MG63 (cell line): ENCODE data around the gene NUFIP1. TPM values are rescaled to one million over a fixed set of nuclear protein-coding genes. Genes with fewer than 3 reads are reported as not detected.
"Not testable (repeated sequence)": the region's sequence is repeated elsewhere in the genome, so short reads cannot be mapped to it uniquely, and the experiment has no call there.

ENCODE experiments used
- DNase-seq: peaks from one replicate; pipeline ENCODE4 v3.0.0-alpha.2; 2020
- H3K27me3 ChIP-seq: fragments of 250-450 bp; sonication (Bioruptor Pico); 2 replicates; pipeline ENCODE4 v1.5.1; 2020; ENCODE audit warnings: mild to moderate bottlenecking, moderate library complexity
- H3K36me3 ChIP-seq: fragments of 250-450 bp; sonication (Bioruptor Pico); 2 replicates; pipeline ENCODE4 v1.5.1; 2020; ENCODE audit warnings: mild to moderate bottlenecking, moderate library complexity
- H3K4me3 ChIP-seq: fragments of 250-450 bp; sonication (Bioruptor Pico); 2 replicates; pipeline ENCODE4 v1.5.1; 2020; ENCODE audit warnings: mild to moderate bottlenecking, moderate library complexity
- H3K9me3 ChIP-seq: fragments of 250-450 bp; sonication (Bioruptor Pico); 2 replicates; pipeline ENCODE4 v1.5.1; 2020; ENCODE audit warnings: mild to moderate bottlenecking, moderate library complexity
- total RNA-seq: library from RNA; depleted of rRNA; stranded (reverse); fragments of >200 nt; shearing (Covaris generic); gene quantifications from 2 replicates; pipeline ENCODE4 v1.2.3, GENCODE V29; 2014; ENCODE audit warnings: low replicate concordance; rRNA removed

Gene NUFIP1
- total RNA-seq, 1 experiment from 2014 or later = 6.7 TPM

DNA sequence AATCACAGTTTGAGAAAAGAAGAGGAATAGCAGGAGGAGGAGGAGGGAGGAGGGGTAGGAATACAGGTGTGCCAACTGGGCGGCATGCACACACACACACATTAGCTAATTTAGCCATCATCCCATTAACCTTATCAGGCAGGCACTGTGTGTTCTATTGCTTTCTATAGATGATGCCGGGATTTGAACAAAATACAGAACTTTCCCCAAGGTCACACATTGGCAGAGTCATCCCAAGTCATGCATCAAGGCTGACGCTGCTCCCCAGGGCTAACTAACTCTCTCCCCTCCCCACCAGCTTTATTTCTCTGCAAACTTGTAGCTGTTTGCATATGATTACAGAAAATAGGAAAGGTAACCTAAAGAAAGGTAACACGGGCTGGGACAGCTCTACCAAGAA, 83.0 kb downstream of the NUFIP1 start:
- DNase-seq = no peak
- Histone ChIP-seq H3K36me3 (no peaks in the 10 kb centered on the region), H3K9me3 (0 out of 2 replicates have a peak, but pooled peaks cover under 1% of the 10 kb centered on the region), H3K4me3 (no peak overlapping the region), H3K27me3 (no peaks in the 10 kb centered on the region)

DNA sequence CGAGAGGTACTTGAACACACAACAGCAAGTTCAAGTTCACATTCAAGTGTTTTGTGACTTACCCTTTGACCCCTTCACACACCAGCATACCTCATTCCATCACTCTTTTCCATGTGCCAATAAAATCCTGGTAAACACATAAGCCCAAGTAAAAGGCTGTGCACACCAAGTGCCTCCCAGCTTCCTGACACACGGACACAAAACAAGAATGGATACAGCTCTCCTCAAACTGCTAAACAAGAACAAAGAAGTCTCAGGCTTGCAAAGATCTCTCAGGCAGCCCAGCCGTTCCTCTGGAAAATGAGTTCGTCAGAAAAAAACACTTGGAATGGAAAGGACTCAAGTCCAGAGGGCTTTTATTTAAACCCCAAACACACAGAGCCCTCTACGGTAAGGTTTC, 83.7 kb downstream of the NUFIP1 start:
- Histone ChIP-seq H3K27me3 (no peaks in the 10 kb centered on the region), H3K9me3 (no peaks in the 10 kb centered on the region), H3K36me3 (no peaks in the 10 kb centered on the region), H3K4me3 (no peak overlapping the region)
- DNase-seq = no peak

DNA sequence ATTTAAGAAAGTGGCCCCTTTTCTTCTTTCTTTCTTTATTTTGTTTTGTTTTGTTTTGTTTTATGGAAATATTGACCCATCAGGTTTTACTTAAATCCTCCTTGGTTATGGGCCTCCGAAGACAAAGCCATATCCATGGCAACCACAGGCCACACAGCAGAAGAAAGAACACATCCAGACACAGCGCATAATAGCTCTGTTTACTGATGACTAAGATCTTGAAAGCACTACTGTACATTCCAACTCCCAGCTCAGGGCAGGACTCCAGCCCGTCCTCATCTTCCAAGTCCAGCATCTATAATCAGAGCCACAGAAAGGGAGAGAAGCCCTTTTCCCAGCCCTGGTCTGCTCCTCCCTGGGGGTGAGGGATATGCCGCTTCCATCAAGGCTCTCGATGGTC, 84.3 kb downstream of the NUFIP1 start:
- H3K27me3 ChIP-seq = no peaks in the 10 kb centered on the region
- H3K36me3 ChIP-seq = no peaks in the 10 kb centered on the region
- no peak overlapping the region for H3K4me3 ChIP-seq
- peak; percentile 89 for DNase-seq
- H3K9me3 ChIP-seq = no peaks in the 10 kb centered on the region

DNA sequence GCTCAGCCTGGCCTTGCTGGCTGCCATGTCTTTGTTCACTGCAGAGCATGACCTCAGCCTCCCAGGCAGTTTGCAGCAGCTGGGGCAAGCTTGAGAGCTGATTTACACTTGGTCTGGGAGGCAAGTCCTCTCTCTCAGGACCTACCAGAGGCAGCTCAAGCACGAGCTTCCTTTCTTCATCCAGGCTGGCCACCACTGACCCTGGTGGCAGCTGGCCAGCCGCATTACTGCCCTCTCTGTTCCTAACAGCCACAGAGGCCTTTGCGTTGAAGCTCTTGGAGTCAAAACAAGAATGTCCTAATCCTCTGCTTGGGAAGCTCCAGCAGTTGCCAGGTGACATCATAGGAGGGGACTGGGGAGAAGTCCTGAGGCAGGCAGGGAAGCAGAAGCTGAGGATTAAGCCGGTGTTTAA, 85.7 kb downstream of the NUFIP1 start:
- Histone ChIP-seq H3K9me3 (no peaks in the 10 kb centered on the region), H3K4me3 (no peak overlapping the region), H3K27me3 (no peaks in the 10 kb centered on the region), H3K36me3 (no peaks in the 10 kb centered on the region)
- peak; percentile 98 for DNase-seq

DNA sequence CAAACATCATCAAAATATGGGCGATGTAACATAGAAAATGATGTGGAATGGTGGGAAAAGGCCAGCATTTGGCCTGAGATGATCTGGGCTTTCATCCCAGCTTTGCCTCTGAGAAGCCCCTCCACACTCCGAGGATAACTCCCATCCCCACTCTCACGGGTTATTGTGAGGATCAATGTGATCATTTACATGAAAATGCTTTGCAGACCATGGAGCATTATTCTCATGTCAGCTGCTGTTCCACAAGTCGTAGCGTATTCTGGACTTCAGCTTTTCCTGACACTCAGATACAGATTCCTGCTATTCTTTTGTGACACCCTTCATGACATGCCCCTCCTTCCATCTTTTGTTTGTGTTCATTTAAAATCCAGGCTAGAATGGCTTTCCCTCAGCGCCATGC, 86.5 kb downstream of the NUFIP1 start:
- no peak for DNase-seq
- no peaks in the 10 kb centered on the region for H3K9me3 ChIP-seq
- H3K27me3 ChIP-seq = no peaks in the 10 kb centered on the region
- no peak overlapping the region for H3K4me3 ChIP-seq
- no peaks in the 10 kb centered on the region for H3K36me3 ChIP-seq

DNA sequence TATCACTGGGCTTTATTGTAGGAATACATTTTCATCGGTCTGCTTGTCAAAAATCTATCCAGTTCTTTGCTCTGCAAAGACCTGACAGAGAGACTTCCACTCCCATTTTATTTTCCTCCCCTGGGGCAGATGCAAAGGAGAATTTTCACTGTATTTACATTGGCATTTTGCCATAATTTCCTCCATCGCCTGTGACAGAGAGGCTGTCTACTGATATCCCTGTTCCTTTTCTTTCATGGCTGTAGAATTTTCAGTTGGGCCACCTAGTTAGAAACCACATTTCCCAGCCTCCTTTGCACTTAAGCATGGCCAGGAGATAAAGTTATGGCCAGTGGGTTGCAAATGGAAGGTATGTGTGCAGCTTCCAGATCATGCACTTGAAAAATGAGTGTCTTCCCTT, 89.3 kb downstream of the NUFIP1 start:
- Histone ChIP-seq H3K27me3 (no peaks in the 10 kb centered on the region), H3K9me3 (no peaks in the 10 kb centered on the region), H3K36me3 (no peaks in the 10 kb centered on the region), H3K4me3 (no peak overlapping the region)
- DNase-seq = no peak

DNA sequence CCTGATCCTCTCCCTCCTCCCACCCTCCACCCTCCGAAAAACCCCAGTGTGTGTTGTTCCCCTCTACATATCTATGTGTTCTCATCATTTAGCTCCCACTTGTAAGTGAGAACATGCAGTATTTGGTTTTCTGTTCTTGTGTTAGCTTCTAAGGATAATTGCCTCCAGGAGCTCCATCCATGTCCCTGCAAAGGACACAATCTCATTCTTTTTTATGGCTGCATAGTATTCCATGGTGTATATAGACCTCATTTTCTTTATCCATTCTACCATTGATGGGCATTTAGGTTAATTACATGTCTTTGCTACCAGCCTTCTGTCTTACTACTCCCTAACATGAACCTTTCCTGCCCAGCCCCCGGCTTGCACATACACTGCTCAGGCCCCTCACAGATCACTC, 91.0 kb downstream of the NUFIP1 start:
- DNase-seq, H3K9me3 ChIP-seq: not testable (repeated sequence)

DNA sequence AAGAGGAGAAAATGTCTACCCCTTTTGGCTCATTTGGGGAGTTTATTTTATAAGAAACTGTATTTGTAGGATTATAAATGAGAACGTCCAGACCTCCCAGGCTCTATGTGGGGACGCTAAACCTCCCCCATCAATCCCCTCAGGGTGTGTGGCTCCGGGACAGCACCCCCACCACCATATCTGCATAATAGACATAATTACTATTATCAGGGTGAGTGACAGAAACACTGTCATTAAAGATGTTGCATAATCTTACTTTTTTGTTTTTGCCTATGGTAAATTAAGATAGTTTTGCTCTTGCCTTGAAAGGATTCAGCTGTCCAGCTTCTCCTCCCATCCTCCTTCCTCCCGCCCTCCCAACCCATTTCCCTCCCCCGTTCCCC, 93.3 kb downstream of the NUFIP1 start:
- no peak for DNase-seq
- H3K4me3 ChIP-seq = no peak overlapping the region

More for the DNA sequence above, 91.0 kb downstream of the NUFIP1 start:
- not testable (repeated sequence) for H3K27me3 ChIP-seq, H3K4me3 ChIP-seq, H3K36me3 ChIP-seq

DNA sequence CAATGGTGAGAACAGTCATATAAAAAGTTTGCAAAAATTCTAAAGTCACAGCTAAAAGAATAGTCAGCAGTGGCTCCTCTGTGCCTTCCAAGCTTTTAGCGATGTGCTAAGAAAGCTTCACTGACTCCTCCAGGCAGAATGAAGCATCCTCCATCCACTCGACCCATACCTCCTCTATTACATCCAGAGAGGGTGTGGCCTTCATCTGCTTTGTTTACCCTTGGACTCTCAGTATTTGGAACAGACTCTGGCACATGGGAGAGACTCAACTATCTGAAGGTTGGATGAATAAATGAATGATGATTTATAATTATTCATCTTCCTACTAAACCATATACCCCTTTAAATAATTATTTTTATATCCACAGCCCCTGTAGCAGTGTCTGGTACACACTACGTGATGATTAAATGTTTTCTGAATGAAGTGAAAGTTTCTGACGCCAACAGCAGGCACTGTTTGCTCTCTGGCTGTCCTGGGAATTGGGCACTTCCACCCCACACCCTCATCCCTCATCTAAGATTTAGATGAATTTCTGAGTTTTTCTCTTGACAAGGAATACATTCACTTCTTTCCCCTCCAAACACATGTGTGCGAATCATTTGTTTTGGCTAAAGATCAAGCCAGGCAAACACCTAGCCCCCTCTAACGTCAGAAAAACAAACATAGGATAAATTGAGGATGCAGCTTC, 93.9 kb downstream of the NUFIP1 start:
- no peaks in the 10 kb centered on the region for H3K9me3 ChIP-seq
- no peaks in the 10 kb centered on the region for H3K27me3 ChIP-seq
- H3K36me3 ChIP-seq = no peaks in the 10 kb centered on the region
- H3K4me3 ChIP-seq = no peak overlapping the region
- no peak for DNase-seq

More for the DNA sequence above, 93.3 kb downstream of the NUFIP1 start:
- Histone ChIP-seq H3K36me3 (no peaks in the 10 kb centered on the region), H3K9me3 (no peaks in the 10 kb centered on the region), H3K27me3 (no peaks in the 10 kb centered on the region)

DNA sequence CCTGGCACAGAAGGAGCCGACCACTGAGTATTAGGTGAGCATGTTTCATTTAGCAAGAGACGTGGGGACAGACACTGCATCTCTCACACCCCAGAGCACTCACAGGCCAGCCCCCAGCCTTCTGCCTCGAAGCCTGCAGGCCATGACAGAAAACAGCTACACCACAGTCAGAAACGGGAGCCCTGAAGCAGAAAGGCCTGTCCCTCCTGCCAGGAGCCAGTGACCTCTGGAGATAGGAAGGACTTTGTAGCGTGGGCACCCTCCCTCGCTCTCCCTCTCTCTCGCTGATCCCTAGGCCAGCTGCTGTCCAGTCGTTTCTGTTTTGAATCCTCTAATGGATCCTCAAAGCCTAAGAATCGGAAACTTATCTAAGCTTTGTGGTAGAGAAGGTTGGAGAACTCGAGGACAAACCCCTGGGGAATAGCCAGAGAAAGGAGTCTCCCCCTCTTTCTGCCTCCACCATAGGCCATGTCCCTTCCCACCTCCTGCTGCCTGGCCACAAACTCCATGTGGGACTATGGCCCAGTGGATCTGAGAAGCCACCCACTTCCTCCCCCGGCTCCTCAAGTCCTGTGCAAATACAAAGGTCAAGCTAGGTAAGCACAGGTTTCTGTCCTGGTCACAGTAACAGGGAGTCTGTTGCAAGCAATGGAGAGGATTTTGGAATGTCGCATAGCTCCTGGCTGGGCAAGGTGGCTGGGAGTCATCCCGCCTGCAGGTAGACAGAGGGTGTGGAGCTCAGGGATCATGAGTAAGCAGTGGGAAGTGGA, 95.1 kb downstream of the NUFIP1 start:
- DNase-seq = no peak
- Histone ChIP-seq H3K9me3 (no peaks in the 10 kb centered on the region), H3K27me3 (no peaks in the 10 kb centered on the region), H3K36me3 (no peaks in the 10 kb centered on the region), H3K4me3 (no peak overlapping the region)

Other genes with a start within 250 kb of the NUFIP1 start
- 27.3 and 56.8 TPM in 2 replicates for gene GPALPP1, start 67 bp upstream of the NUFIP1 start, total RNA-seq
- 64.5 and 73.7 TPM in 2 replicates for gene GTF2F2, start 131.0 kb upstream of the NUFIP1 start, total RNA-seq
- not detected in 2 replicates for gene KCTD4, start 211.6 kb upstream of the NUFIP1 start, total RNA-seq